ENCODE results near the gene ATP8B4. TPM values are rescaled to one million over a fixed set of nuclear protein-coding genes. Genes with fewer than 3 reads are reported as not detected.

The ATP8B4 gene
- total and polyA plus RNA-seq, 10 of the 15 experiments (the other 5 are each of a cell fraction or from before 2014, with no cell fraction given), result 0.02 to 0.94 (median 0.19) TPM

GRCh38 chr15:49987896-49988295, 131.1 kb downstream of the ATP8B4 start (continued):
- no peak for TF ChIP-seq E2F8 (IDR thresholded peaks at IDR 0.05; ENCODE audit: low read depth, partially characterized antibody)
- no peak for TF ChIP-seq TAF1 (IDR thresholded peaks at IDR 0.05; ENCODE audit: borderline replicate concordance, low read depth, low read length)
- no peak for TF ChIP-seq CHD2 (IDR thresholded peaks at IDR 0.05; ENCODE audit: borderline replicate concordance, low read depth, low read length)

- ChIA-PET SMC1A (ENCODE audit: uncharacterized antibody, unreplicated experiment) (interaction anchor here (1.3 to 1.8 kb wide), 3 partner anchors 9 to 16 kb away, joined by 4 to 8 read pairs (median 6); no protein-coding TSS in a partner anchor), POLR2A (no interaction called here), RAD21 (ENCODE audit: unreplicated experiment) (interaction anchor here (1.9 kb wide), 1 partner anchor 16 kb away, joined by 5 read pairs; no protein-coding TSS in a partner anchor), CTCF (interaction anchor here (1.9 kb wide), 1 partner anchor 14 kb away, joined by 5 read pairs; no protein-coding TSS in a partner anchor)
- Histone ChIP-seq H3K9ac (ENCODE audit: control insufficient read depth, insufficient read depth, low read length) (no peak overlapping the region), H3K27ac (ENCODE audit: control insufficient read depth, insufficient read depth) (no peak overlapping the region), H3K4me1 (ENCODE audit: control insufficient read depth, insufficient read depth, low read length) (no peaks in the 10 kb centered on the region), H3K36me3 (ENCODE audit: control insufficient read depth in 2 of 2, insufficient read depth in 2 of 2, low read length in 1 of 2) (no peaks in the 10 kb centered on the region), H3K79me2 (ENCODE audit: control insufficient read depth, insufficient read depth, low read length) (no peaks in the 10 kb centered on the region), H3K4me3 (no peak overlapping the region), H4K20me1 (ENCODE audit: control insufficient read depth, insufficient read depth) (no peaks in the 10 kb centered on the region), H3K27me3 (replicated peaks in 1 of 2; ENCODE audit: control insufficient read depth in 2 of 2, insufficient read depth in 2 of 2, low read length in 1 of 2) (no peaks in the 10 kb centered on the region; a peak in 2 of 4 replicates), H3K9me3 (replicated peaks; ENCODE audit: control insufficient read depth, insufficient read depth, low read length) (no peaks in the 10 kb centered on the region), H2AFZ (ENCODE audit: control insufficient read depth, low read depth, low read length) (no peak overlapping the region), H3K4me2 (ENCODE audit: control insufficient read depth, insufficient read depth) (no peak overlapping the region)
- in situ Hi-C loops (cut with MboI), result no loop called here
- no TSS peak for BruUV-seq (replicated peaks)
- ATAC-seq (no peak), DNase-seq (ENCODE audit: low read depth, low spot score) (no peak), FAIRE-seq (no peak)
- intact Hi-C loops (cut with micrococcal nuclease; ENCODE audit: unreplicated experiment), result no loop called here
- 19% methylated on average over 3 of the region's 3 CpGs for WGBS (ENCODE audit: insufficient coverage, insufficient replicate concordance, low lambda C conversion rate, missing lambda C conversion rate)
- no peak for TF ChIP-seq NFYB (IDR thresholded peaks at IDR 0.05; ENCODE audit: insufficient read depth, low read depth, low read length)
- TF ChIP-seq MYB (IDR thresholded peaks at IDR 0.05; ENCODE audit: borderline replicate concordance, low read depth, low read length), result no peak
- TF ChIP-seq BACH1 (IDR thresholded peaks at IDR 0.05; ENCODE audit: borderline replicate concordance), result no peak
- no peak for TF ChIP-seq IRF3 (IDR thresholded peaks at IDR 0.05)
- no peak for TF ChIP-seq ATF2 (IDR thresholded peaks at IDR 0.05; ENCODE audit: low read length)
- no peak for TF ChIP-seq TCF7 (IDR thresholded peaks at IDR 0.05; ENCODE audit: borderline replicate concordance)
- TF ChIP-seq RBBP5 (conservative IDR thresholded peaks at IDR 0.05), result no peak
- no peak for TF ChIP-seq KDM1A (IDR thresholded peaks at IDR 0.05; ENCODE audit: borderline replicate concordance)
- no peak for TF ChIP-seq DPF2 (IDR thresholded peaks at IDR 0.05)
Measured at GRCh38 chr15:49987198-49987785, 131.7 kb downstream of the ATP8B4 start.

All from GM12878 (cell line).